ENCODE measurements around the gene SURF4. TPM values are rescaled to one million over a fixed set of nuclear protein-coding genes. Genes with fewer than 3 reads are reported as not detected.

SURF4 gene
- total RNA-seq, 2 donors from 2014 or later: 178 to 187 TPM

DNA sequence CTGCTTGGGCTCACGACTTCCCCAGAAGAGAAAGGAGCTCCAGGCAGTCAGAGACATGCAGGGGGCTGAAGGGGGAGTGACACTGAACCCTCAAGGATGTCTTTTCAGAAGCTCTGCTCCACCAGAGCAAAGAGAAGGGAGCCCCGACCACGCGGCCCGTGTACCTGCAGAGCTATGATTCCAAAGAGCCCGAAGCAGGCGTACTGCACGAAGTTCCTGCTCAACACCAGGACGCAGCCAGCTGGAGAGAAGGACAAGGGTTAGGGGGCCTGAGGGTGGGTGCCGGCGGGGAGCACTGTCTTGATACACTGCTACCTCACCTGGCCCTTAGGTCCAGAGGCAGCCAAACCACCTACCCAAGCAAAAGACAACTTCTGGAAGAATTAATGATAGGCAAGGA, 9.4 kb downstream of the SURF4 start:
- WGBS, 2 experiments (ENCODE audit: insufficient coverage in 1 of 2, insufficient read length in 1 of 2): 95 to 96% methylated on average over 8 to 11 of the region's 11 CpGs
- Mint-ChIP-seq H3K27me3 (ENCODE audit: insufficient read depth) (no peaks in the 10 kb centered on the region), H3K36me3 (ENCODE audit: low read depth) (peaks cover 77% of the 10 kb centered on the region), H3K9me3 (no peaks in the 10 kb centered on the region), H3K4me3 (no peak overlapping the region), H3K27ac (no peak overlapping the region), H3K4me1 (peaks cover 25% of the 10 kb centered on the region)
- no peak overlapping the region for H3K4me3 ChIP-seq (ENCODE audit: low read length)
- H3K9ac ChIP-seq (ENCODE audit: extremely low read depth, low read length, poor library complexity, severe bottlenecking): no peak overlapping the region
- H3K27me3 ChIP-seq (ENCODE audit: control insufficient read depth, insufficient read depth, low read length, poor library complexity, severe bottlenecking): no peaks in the 10 kb centered on the region
- DNase-seq: no peak
- H3K36me3 ChIP-seq (ENCODE audit: control insufficient read depth, insufficient read depth, low read length): peaks cover 89% of the 10 kb centered on the region
- peaks cover 8% of the 10 kb centered on the region for H3K4me1 ChIP-seq (ENCODE audit: control insufficient read depth, insufficient read depth, low read length)
- TF ChIP-seq, protein P1, sequence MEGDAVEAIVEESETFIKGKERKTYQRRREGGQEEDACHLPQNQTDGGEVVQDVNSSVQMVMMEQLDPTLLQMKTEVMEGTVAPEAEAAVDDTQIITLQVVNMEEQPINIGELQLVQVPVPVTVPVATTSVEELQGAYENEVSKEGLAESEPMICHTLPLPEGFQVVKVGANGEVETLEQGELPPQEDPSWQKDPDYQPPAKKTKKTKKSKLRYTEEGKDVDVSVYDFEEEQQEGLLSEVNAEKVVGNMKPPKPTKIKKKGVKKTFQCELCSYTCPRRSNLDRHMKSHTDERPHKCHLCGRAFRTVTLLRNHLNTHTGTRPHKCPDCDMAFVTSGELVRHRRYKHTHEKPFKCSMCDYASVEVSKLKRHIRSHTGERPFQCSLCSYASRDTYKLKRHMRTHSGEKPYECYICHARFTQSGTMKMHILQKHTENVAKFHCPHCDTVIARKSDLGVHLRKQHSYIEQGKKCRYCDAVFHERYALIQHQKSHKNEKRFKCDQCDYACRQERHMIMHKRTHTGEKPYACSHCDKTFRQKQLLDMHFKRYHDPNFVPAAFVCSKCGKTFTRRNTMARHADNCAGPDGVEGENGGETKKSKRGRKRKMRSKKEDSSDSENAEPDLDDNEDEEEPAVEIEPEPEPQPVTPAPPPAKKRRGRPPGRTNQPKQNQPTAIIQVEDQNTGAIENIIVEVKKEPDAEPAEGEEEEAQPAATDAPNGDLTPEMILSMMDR (conservative IDR thresholded peaks at IDR 0.05): no peak
- H3K9me3 ChIP-seq (ENCODE audit: control insufficient read depth, low read length): no peaks in the 10 kb centered on the region
- no peak overlapping the region for H3K27ac ChIP-seq (ENCODE audit: low read depth, low read length)

DNA sequence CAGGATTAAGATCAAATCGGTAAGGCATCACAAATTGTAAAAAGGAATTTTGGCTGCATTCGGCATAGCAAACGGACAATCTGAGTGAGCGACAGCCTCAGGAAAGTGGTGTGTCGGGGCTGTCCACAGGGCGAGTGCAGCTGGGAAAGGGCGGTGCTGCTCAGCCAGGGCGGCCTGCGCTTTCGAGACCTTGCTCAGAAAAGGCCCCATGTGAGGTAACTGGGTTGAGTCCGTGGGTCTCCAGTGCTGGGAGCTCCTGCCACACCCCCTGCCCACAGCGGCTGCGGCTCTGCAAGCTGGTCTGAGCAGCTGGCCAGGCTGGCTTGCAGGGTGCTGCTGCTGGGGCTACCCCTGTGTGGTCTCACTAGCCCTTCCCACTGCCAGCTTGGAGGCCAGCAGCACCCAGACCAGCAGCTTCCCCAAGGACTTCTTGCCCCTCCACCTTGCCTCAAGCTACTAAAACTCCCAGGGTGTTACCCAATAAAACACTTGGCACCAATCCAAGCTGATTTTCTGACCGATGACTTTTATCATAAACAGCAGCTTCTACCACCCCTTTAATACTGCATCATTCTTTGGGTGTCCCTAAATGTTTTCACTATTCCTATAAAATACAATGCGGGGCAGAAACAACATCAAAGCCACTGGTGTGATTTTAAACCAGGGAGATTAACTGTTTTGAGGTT, 13.4 kb downstream of the SURF4 start:
- H3K4me3 Mint-ChIP-seq: no peak overlapping the region
- Histone ChIP-seq H3K4me3 (ENCODE audit: low read length) (no peak overlapping the region), H3K4me1 (ENCODE audit: control insufficient read depth, insufficient read depth, low read length) (no peaks in the 10 kb centered on the region), H3K36me3 (ENCODE audit: control insufficient read depth, insufficient read depth, low read length) (peaks cover 80% of the 10 kb centered on the region), H3K9me3 (ENCODE audit: control insufficient read depth, low read length) (no peaks in the 10 kb centered on the region), H3K27ac (ENCODE audit: low read depth, low read length) (no peak overlapping the region), H3K9ac (ENCODE audit: extremely low read depth, low read length, poor library complexity, severe bottlenecking) (no peak overlapping the region), H3K27me3 (ENCODE audit: control insufficient read depth, insufficient read depth, low read length, poor library complexity, severe bottlenecking) (no peaks in the 10 kb centered on the region)
- H3K27me3 Mint-ChIP-seq (ENCODE audit: insufficient read depth): no peaks in the 10 kb centered on the region
- TF ChIP-seq, protein P1 (conservative IDR thresholded peaks at IDR 0.05): no peak
- peak overlapping the region; percentile 11 for H3K27ac Mint-ChIP-seq
- 95 to 100% methylated on average over 11 to 15 of the region's 15 CpGs for WGBS, 2 experiments (ENCODE audit: insufficient coverage in 1 of 2, insufficient read length in 1 of 2)
- no peaks in the 10 kb centered on the region for H3K4me1 Mint-ChIP-seq
- no peak for DNase-seq
- H3K9me3 Mint-ChIP-seq: no peaks in the 10 kb centered on the region
- H3K36me3 Mint-ChIP-seq (ENCODE audit: low read depth): peaks cover 71% of the 10 kb centered on the region

DNA sequence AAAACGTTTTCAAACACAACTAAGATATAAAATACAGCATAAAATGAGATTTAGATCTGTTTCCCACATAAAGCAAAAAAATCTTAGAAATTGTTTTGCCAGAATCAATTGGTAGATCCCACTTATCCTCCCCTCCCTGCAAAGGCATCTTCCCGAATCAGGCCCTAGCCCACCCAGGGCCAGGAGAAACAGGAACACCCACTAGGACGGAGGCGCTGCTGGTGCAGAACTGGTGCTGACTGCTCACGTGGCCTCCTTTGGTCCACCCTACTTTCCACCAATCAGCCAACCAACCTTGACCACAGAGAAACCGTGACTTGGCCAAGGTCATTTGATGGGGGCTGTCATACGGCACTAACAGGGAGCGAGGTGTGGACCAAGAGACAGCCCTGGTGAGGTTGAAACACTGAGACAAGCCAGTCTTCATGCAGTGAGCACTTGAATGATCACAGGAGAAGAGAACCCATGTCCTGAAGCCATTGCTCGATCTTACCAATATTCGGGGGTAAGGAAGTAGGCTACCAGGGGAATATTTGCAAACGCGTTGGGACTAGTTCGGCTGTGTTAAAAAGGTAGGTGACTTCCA, 14.3 kb downstream of the SURF4 start:
- H3K4me1 Mint-ChIP-seq: peaks cover 3% of the 10 kb centered on the region
- H3K4me3 Mint-ChIP-seq: no peak overlapping the region
- 93 to 97% methylated on average over 6 to 13 of the region's 13 CpGs for WGBS, 2 experiments (ENCODE audit: insufficient coverage in 1 of 2, insufficient read length in 1 of 2)
- Histone ChIP-seq H3K4me1 (ENCODE audit: control insufficient read depth, insufficient read depth, low read length) (no peaks in the 10 kb centered on the region), H3K27ac (ENCODE audit: low read depth, low read length) (no peak overlapping the region), H3K9ac (ENCODE audit: extremely low read depth, low read length, poor library complexity, severe bottlenecking) (no peak overlapping the region), H3K9me3 (ENCODE audit: control insufficient read depth, low read length) (no peaks in the 10 kb centered on the region), H3K27me3 (ENCODE audit: control insufficient read depth, insufficient read depth, low read length, poor library complexity, severe bottlenecking) (no peaks in the 10 kb centered on the region), H3K36me3 (ENCODE audit: control insufficient read depth, insufficient read depth, low read length) (peaks cover 71% of the 10 kb centered on the region), H3K4me3 (ENCODE audit: low read length) (no peak overlapping the region)
- H3K36me3 Mint-ChIP-seq (ENCODE audit: low read depth): peaks cover 64% of the 10 kb centered on the region
- H3K27me3 Mint-ChIP-seq (ENCODE audit: insufficient read depth): no peaks in the 10 kb centered on the region
- H3K9me3 Mint-ChIP-seq: no peaks in the 10 kb centered on the region
- no peak for DNase-seq
- TF ChIP-seq, protein P1 (conservative IDR thresholded peaks at IDR 0.05): no peak
- H3K27ac Mint-ChIP-seq: peak overlapping the region; percentile 11

Measured in endodermal cell (in vitro differentiated cells).